ENCODE results near the gene OMA1.

Gene OMA1

DNA sequence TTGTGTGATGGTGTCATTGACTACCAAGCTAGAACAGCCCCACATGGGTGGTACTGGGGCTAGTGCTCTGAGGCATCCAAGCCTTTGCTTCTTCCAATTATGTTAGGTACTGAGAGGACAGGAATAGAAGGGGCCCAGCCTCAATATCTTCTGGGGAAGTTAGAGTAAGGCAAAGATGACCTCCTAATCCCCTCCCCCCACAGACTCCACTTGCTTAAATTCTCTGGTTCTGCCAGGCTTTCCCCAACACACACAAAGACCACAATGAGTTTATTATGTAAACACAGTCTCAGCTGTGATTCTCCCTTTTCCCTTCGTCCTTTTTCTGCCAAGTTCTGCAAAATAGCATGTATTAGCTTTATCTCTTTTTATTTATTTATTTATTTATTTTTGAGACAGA is 33.7 kb upstream of the OMA1 start:
- Histone ChIP-seq H3K9me3 (ENCODE audit: control insufficient read depth, insufficient read depth, low read length) (peaks cover 4% of the 10 kb centered on the region; the same call in 1 of the 2 replicates), H3K36me3 (ENCODE audit: insufficient read depth, low read length) (no peaks in the 10 kb centered on the region), H3K4me1 (ENCODE audit: insufficient read depth, low read length) (peaks cover 9% of the 10 kb centered on the region), H3K9ac (ENCODE audit: low read depth, low read length) (no peak overlapping the region)

DNA sequence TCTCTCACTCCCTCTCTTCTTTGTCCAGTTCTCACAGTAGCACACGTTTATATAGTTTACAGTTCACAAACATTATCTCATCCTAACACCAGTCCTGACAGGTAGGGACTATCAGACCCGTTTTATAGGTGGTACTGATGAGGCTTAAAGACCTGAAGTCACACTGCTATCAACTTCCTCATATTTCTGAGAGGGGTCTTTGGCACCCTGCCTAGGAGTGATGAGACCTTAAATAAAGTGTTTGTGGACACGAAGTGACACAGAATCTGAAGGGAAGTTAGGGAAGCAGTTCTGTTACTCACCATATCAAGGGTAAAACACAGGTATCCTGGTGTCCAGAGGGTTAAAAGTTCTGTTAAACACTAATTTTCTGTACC is 31.1 kb upstream of the OMA1 start:
- Histone ChIP-seq H3K9ac (ENCODE audit: low read depth, low read length) (peak overlapping the region; percentile 59; the same call in 1 of the 2 replicates), H3K36me3 (ENCODE audit: insufficient read depth, low read length) (no peaks in the 10 kb centered on the region)

DNA sequence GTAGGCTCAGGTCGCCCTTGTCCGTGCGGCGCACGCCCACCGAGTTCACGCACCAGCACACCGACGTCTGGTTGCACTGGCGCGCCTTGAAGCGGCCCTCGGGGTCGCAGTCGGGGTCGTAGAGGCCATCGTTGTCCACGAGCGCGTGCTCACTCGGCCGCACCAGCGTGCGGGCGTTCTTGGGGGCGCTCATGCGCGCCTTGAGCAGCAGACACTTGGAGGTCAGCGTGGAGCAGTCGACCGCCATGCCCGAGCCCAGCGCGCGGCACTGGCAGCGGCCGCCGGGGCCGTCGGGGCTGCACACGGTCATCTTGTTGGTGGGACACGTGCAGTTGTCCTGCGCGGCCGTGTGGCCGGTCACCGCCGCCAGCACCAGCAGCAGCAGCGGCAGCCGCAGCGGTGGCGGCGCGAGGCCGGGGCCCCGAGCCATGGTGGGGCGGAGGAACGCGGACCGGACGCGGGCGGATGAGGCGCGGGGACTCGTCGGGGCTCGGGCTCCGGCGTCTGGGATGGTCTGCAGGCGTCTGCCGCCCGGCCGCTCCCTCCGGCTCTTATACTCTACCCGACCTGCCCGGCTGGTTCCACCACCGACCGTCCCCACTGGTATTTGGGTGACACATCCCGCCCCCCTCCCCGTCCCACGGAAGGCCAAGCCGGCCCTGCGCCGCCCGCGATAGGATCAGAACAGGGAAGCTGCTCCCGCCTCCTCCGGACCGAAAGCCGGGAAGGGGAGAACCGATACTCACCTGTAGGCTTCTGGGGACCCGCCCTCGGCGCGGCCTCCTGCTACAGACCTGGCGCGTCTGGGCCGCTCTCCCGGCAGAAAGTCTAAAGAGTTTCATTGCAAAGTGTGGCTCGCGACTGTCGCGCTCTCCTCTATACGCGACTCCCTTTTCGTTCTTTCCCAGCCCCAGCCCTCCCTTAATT is 30.5 kb upstream of the OMA1 start, which contains the start of gene TACSTD2:
Gene TACSTD2 (minus strand): TSS at position 526 of the 927 bp plus-strand sequence. CDS start 96 bp downstream, at position 430.
- Histone ChIP-seq H3K4me1 (ENCODE audit: insufficient read depth, low read length) (peaks cover 4% of the 10 kb centered on the region; the same call in 1 of the 2 replicates), H3K9ac (ENCODE audit: low read depth, low read length) (peak within 1 kb of the TSS; percentile 59), H3K9me3 (ENCODE audit: control insufficient read depth, insufficient read depth, low read length) (peaks cover 4% of the 10 kb centered on the region; the same call in 1 of the 2 replicates), H3K36me3 (ENCODE audit: insufficient read depth, low read length) (no peaks in the 10 kb centered on the region)

More for the DNA sequence above, 31.1 kb upstream of the OMA1 start:
- peaks cover 4% of the 10 kb centered on the region; the same call in 1 of the 2 replicates for H3K9me3 ChIP-seq (ENCODE audit: control insufficient read depth, insufficient read depth, low read length)
- H3K4me1 ChIP-seq (ENCODE audit: insufficient read depth, low read length): no peaks in the 10 kb centered on the region

DNA sequence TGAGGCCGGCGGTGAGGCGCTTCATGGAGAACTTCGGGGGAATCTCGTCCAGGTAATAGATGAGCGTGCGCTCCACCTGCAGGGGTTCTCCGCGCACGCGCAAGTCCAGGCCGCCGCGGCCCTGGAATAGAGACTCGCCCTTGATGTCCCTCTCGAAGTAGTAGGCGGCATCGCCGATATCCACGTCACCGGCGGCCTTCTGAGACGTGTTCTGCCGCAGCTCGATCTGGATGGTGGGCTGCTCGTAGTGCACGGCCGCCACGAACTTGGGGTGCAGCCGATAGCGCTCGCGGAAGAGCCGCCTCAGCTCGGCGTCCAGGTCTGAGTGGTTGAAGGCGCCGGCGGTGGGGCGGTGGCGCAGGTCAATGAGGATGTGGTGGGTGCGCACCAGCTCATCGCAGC is 29.8 kb upstream of the OMA1 start:
- peaks cover 4% of the 10 kb centered on the region; the same call in 1 of the 2 replicates for H3K4me1 ChIP-seq (ENCODE audit: insufficient read depth, low read length)
- H3K9ac ChIP-seq (ENCODE audit: low read depth, low read length): peak overlapping the region; percentile 59; the same call in 1 of the 2 replicates
- peaks cover 4% of the 10 kb centered on the region; the same call in 1 of the 2 replicates for H3K9me3 ChIP-seq (ENCODE audit: control insufficient read depth, insufficient read depth, low read length)
- no peaks in the 10 kb centered on the region for H3K36me3 ChIP-seq (ENCODE audit: insufficient read depth, low read length)

DNA sequence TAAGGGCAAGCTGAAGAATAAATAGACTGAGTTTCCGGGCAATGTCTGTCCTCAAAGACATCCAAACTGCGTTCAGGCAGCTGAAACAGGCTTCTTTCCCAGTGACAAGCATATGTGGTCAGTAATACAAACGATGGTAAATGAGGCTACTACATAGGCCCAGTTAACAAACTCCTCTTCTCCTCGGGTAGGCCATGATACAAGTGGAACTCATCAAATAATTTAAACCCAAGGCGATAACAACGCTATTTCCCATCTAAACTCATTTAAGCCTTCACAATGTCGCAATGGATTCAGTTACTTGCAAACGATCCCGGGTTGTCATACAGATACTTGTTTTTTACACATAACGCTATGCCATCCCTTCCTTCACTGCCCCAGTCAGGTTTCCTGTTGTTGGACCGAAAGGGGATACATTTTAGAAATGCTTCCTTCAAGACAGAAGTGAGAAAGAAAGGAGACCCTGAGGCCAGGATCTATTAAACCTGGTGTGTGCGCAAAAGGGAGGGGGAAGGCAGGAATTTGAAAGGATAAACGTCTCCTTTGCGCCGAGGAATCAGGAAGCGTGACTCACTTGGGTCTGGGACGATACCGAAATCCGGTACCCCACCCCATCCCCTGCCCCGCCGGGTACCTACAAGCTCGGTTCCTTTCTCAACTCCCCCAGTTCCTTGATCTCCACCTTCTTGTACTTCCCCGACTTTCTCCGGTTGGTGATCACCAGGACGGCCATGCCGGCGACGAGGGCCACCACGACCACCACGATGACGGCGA is 29.2 kb upstream of the OMA1 start:
- H3K4me1 ChIP-seq (ENCODE audit: insufficient read depth, low read length): peaks cover 4% of the 10 kb centered on the region; the same call in 1 of the 2 replicates
- peaks cover 4% of the 10 kb centered on the region; the same call in 1 of the 2 replicates for H3K9me3 ChIP-seq (ENCODE audit: control insufficient read depth, insufficient read depth, low read length)
- H3K36me3 ChIP-seq (ENCODE audit: insufficient read depth, low read length): no peaks in the 10 kb centered on the region
- peak overlapping the region; percentile 59; the same call in 1 of the 2 replicates for H3K9ac ChIP-seq (ENCODE audit: low read depth, low read length)

DNA sequence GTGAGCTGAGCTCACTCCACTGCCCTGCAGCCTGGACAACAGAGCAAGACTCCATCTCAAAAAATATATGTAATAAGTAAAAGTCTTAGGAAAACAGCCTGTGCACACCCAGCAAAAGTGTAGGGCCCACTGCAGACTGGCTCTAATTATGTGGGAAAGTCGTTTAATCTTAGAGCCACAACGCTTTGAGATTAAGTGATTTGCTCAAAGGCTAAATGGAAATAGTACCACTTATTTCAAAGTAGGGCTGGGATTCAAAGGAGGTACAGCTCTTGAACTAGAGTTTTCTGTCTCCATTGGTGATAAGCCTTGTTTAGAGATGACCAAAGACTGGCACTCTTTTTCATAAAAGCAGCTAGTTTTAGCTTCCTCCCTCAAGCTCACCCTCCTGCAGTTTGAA is 28.3 kb upstream of the OMA1 start:
- H3K4me1 ChIP-seq (ENCODE audit: insufficient read depth, low read length): peaks cover 4% of the 10 kb centered on the region; the same call in 1 of the 2 replicates
- peaks cover 4% of the 10 kb centered on the region; the same call in 1 of the 2 replicates for H3K9me3 ChIP-seq (ENCODE audit: control insufficient read depth, insufficient read depth, low read length)
- H3K36me3 ChIP-seq (ENCODE audit: insufficient read depth, low read length): no peaks in the 10 kb centered on the region
- H3K9ac ChIP-seq (ENCODE audit: low read depth, low read length): no peak overlapping the region

DNA sequence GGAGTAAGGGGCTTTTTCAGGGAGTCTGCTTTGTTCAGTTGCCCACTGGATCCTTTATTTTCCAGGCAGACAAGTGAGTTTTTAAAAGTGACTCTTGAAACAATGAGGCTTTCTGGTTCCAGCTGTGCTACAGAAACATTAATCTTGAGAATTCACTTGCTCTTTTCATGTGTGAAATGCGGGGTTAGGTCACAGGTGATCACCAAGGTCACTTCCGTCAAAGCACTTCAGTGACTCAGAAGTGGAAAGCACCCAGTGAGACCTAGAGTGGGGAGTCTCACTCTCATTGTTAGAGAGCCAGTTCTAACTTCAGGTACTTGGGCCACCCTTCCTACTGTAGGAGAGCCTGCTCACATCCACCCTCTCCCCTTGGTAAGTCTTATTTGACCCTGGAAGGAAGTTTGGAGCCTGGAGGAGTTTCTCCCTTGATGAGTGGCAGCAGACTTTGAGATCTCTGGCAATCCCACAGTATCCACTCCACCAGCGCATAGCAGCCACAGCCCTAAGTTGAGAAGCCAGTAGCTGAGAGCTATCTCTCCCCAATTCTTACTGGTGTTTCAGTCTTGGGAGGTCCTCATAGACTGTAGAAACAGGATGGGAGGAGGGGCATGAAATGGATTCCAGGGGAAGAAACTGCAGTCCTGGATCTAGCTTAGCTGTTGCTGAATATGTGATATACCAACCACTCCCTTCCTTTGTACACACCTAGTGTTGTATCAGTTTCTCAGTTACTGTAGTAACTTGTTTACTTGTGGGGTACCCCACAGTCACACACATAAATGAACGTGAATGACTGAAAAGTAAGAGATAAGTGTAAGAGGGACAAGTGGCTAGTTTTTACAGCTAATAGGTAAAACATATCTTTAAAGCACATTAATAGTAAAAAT is 27.4 kb upstream of the OMA1 start:
- Histone ChIP-seq H3K4me1 (ENCODE audit: insufficient read depth, low read length) (peaks cover 6% of the 10 kb centered on the region; the same call in 1 of the 2 replicates), H3K9ac (ENCODE audit: low read depth, low read length) (no peak overlapping the region), H3K9me3 (ENCODE audit: control insufficient read depth, insufficient read depth, low read length) (peaks cover 4% of the 10 kb centered on the region; the same call in 1 of the 2 replicates), H3K36me3 (ENCODE audit: insufficient read depth, low read length) (no peaks in the 10 kb centered on the region)

DNA sequence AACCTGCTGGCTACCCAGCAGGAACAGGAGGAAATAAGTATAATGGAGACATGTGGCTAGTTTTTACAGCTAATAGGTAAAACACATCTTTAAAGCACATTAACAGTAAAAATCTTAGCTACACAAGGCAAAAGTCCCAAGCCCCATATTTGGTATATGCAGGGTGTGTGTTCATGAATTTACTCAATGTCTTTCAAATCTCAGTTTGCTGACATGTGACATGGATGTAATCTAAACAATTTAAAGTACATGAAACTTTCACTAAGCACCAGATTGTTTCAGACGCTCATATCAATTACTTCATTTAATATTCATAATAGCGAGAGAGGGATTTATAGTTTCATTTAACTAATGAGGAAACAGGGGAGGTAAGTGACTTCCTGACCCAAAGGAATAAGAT is 26.6 kb upstream of the OMA1 start:
- Histone ChIP-seq H3K9me3 (ENCODE audit: control insufficient read depth, insufficient read depth, low read length) (peaks cover 4% of the 10 kb centered on the region; the same call in 1 of the 2 replicates), H3K9ac (ENCODE audit: low read depth, low read length) (no peak overlapping the region), H3K36me3 (ENCODE audit: insufficient read depth, low read length) (no peaks in the 10 kb centered on the region), H3K4me1 (ENCODE audit: insufficient read depth, low read length) (peaks cover 10% of the 10 kb centered on the region; the same call in 1 of the 2 replicates)

DNA sequence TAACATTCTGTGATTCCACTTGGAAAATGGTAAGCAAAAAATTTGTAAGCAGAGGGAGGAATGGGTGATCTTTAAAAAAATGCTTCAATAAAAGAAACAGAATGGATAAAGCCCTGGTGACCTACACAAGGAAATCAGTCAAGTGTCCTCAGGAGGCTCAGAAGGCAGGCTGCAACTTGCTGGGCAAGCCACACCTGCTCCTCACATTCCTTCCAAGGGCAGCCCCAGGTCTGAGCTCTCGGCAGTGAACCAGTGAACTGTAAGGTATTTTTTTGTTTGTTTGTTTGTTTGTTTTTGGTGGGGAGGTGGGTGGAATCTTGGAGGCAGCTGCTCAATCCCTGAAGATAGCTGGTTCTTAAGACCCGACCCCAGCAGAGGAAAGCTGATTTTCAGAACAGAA is 26.2 kb upstream of the OMA1 start:
- Histone ChIP-seq H3K4me1 (ENCODE audit: insufficient read depth, low read length) (peaks cover 10% of the 10 kb centered on the region; the same call in 1 of the 2 replicates), H3K9ac (ENCODE audit: low read depth, low read length) (no peak overlapping the region)

DNA sequence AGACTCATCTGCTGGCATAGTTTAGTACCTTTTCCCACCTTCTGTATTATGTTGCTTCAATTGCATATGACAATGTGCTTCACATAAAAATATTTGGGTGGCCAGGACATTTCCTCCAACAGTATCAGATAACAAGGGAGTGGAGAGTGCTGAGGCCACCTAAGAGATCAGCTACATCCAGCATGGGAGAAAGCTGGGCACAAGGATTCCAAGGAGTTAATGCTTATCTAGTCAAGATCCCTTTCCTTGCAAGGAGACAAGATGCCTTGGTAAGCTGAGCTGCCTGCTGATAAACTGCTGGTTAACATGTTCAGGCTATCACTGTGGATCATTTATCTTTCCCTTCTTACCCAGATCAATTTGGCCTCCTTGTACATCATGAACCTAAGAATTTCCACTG is 25.1 kb upstream of the OMA1 start:
- H3K9ac ChIP-seq (ENCODE audit: low read depth, low read length): no peak overlapping the region
- H3K36me3 ChIP-seq (ENCODE audit: insufficient read depth, low read length): no peaks in the 10 kb centered on the region
- H3K9me3 ChIP-seq (ENCODE audit: control insufficient read depth, insufficient read depth, low read length): peaks cover 3% of the 10 kb centered on the region; the same call in 1 of the 2 replicates
- H3K4me1 ChIP-seq (ENCODE audit: insufficient read depth, low read length): peaks cover 11% of the 10 kb centered on the region; the same call in 1 of the 2 replicates

More for the DNA sequence above, 26.2 kb upstream of the OMA1 start:
- Histone ChIP-seq H3K9me3 (ENCODE audit: control insufficient read depth, insufficient read depth, low read length) (peaks cover 4% of the 10 kb centered on the region; the same call in 1 of the 2 replicates), H3K36me3 (ENCODE audit: insufficient read depth, low read length) (no peaks in the 10 kb centered on the region)

DNA sequence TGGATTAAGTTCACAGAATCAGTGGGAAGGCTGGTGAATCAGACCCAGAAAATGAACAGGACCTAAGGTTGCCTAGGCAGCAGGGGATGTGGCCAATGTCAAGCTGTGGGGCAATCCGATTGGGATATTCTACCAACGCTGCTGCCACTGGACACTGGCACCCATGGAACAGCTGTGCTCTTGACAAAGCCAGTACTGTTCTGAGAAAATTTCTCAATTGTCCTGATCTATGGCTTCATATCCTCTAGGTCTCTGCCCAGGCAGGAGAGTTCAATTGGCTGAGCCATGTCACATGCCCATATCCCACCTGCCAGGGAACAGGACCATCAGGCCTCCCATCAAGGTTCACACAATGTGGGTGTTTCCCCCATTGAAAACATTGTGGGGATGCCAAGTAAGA is 24.3 kb upstream of the OMA1 start:
- peaks cover 16% of the 10 kb centered on the region; the same call in 1 of the 2 replicates for H3K4me1 ChIP-seq (ENCODE audit: insufficient read depth, low read length)
- H3K9ac ChIP-seq (ENCODE audit: low read depth, low read length): no peak overlapping the region
- H3K9me3 ChIP-seq (ENCODE audit: control insufficient read depth, insufficient read depth, low read length): no peaks in the 10 kb centered on the region
- H3K36me3 ChIP-seq (ENCODE audit: insufficient read depth, low read length): no peaks in the 10 kb centered on the region

DNA sequence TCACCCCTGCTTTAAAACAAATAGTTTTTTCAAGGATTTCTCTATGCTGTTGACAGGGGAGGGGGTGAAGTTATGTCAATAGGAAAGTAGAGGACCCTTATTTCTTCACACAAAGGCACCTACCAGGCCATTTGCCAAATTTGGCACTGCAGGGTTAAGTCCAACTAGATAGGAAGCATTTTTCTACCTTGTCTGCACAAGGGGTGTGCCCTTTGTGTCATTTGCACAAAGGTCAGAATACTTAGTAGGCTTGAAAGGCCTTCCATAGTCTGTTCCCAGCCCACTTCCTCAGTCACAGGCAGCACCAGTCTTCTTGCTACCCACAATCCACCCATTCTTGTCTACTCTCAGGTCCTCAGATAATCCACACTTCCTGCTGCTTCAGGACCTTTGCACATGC is 23.6 kb upstream of the OMA1 start:
- no peaks in the 10 kb centered on the region for H3K9me3 ChIP-seq (ENCODE audit: control insufficient read depth, insufficient read depth, low read length)
- no peak overlapping the region for H3K9ac ChIP-seq (ENCODE audit: low read depth, low read length)
- H3K36me3 ChIP-seq (ENCODE audit: insufficient read depth, low read length): no peaks in the 10 kb centered on the region
- peaks cover 16% of the 10 kb centered on the region; the same call in 1 of the 2 replicates for H3K4me1 ChIP-seq (ENCODE audit: insufficient read depth, low read length)

DNA sequence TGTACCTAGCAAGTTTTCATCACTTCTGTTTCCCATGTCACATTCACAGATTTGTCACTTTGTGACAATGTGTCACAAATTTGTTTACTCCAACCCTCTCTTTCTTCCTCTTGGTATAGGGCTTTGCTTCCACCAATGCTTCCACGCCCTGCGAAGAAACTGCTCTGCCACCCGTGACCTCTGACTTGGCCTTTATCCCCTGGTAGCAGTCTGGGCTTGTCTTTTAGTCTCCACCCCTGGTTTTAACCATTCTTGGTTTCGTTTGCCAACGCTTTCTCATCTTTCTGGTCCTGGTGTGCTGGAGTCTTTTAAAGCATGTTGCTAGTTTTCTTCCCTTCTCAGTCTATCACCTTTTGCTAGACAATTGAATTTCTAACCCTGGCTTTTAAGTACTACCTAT is 22.4 kb upstream of the OMA1 start:
- H3K9me3 ChIP-seq (ENCODE audit: control insufficient read depth, insufficient read depth, low read length): no peaks in the 10 kb centered on the region
- no peaks in the 10 kb centered on the region for H3K36me3 ChIP-seq (ENCODE audit: insufficient read depth, low read length)
- H3K9ac ChIP-seq (ENCODE audit: low read depth, low read length): no peak overlapping the region
- H3K4me1 ChIP-seq (ENCODE audit: insufficient read depth, low read length): peaks cover 16% of the 10 kb centered on the region; the same call in 1 of the 2 replicates

Measured in ES-I3 (cell line).